ENCODE results near the gene TMEM94. TPM values are rescaled to one million over a fixed set of nuclear protein-coding genes. Genes with fewer than 3 reads are reported as not detected.

TMEM94 gene
- total and polyA plus RNA-seq, 2 of the 13 experiments (the other 11 are each of a cell fraction or from before 2014, with no cell fraction given) = 32.6 to 134 TPM

- peak; percentile 92 for TF ChIP-seq HNF1B (CRISPR knock-in tag; IDR thresholded peaks at IDR 0.05)
- TF ChIP-seq, protein P1, sequence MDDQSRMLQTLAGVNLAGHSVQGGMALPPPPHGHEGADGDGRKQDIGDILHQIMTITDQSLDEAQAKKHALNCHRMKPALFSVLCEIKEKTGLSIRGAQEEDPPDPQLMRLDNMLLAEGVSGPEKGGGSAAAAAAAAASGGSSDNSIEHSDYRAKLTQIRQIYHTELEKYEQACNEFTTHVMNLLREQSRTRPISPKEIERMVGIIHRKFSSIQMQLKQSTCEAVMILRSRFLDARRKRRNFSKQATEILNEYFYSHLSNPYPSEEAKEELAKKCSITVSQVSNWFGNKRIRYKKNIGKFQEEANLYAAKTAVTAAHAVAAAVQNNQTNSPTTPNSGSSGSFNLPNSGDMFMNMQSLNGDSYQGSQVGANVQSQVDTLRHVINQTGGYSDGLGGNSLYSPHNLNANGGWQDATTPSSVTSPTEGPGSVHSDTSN (CRISPR knock-in tag; IDR thresholded peaks at IDR 0.05; ENCODE audit: borderline replicate concordance) = no peak
- TF ChIP-seq HMG20A (CRISPR knock-in tag; IDR thresholded peaks at IDR 0.05; ENCODE audit: borderline replicate concordance) = peak; percentile 80; the same call in 1 of the 2 replicates
- peak; percentile 18; the same call in 1 of the 2 replicates for TF ChIP-seq ZNF792 (CRISPR knock-in tag; IDR thresholded peaks at IDR 0.05)
- TF ChIP-seq ZNF543 (CRISPR knock-in tag; IDR thresholded peaks at IDR 0.05) = 0 out of 2 replicates have a peak, but pooled peaks have one; percentile 90
- TF ChIP-seq EP300 (IDR thresholded peaks at IDR 0.05; ENCODE audit: low read depth in 2 of 2, low read length in 2 of 2) = peak in 1 of 2 experiments; percentile 96; a peak in 2 of 4 replicates
- peak; percentile 62; the same call in 1 of the 2 replicates for TF ChIP-seq EP300 (CRISPR knock-in tag; IDR thresholded peaks at IDR 0.05; ENCODE audit: borderline replicate concordance)
- peak; percentile 94 for TF ChIP-seq SALL2 (CRISPR knock-in tag; IDR thresholded peaks at IDR 0.05)
- peak; percentile 42 for TF ChIP-seq STAG1 (CRISPR knock-in tag; IDR thresholded peaks at IDR 0.05)
- TF ChIP-seq, protein P2, sequence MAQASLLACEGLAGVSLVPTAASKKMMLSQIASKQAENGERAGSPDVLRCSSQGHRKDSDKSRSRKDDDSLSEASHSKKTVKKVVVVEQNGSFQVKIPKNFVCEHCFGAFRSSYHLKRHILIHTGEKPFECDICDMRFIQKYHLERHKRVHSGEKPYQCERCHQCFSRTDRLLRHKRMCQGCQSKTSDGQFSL (CRISPR knock-in tag; IDR thresholded peaks at IDR 0.05) = peak; percentile 79; the same call in 1 of the 2 replicates
- peak; percentile 95 for TF ChIP-seq SALL1 (CRISPR knock-in tag; IDR thresholded peaks at IDR 0.05)
- TF ChIP-seq, protein P3, sequence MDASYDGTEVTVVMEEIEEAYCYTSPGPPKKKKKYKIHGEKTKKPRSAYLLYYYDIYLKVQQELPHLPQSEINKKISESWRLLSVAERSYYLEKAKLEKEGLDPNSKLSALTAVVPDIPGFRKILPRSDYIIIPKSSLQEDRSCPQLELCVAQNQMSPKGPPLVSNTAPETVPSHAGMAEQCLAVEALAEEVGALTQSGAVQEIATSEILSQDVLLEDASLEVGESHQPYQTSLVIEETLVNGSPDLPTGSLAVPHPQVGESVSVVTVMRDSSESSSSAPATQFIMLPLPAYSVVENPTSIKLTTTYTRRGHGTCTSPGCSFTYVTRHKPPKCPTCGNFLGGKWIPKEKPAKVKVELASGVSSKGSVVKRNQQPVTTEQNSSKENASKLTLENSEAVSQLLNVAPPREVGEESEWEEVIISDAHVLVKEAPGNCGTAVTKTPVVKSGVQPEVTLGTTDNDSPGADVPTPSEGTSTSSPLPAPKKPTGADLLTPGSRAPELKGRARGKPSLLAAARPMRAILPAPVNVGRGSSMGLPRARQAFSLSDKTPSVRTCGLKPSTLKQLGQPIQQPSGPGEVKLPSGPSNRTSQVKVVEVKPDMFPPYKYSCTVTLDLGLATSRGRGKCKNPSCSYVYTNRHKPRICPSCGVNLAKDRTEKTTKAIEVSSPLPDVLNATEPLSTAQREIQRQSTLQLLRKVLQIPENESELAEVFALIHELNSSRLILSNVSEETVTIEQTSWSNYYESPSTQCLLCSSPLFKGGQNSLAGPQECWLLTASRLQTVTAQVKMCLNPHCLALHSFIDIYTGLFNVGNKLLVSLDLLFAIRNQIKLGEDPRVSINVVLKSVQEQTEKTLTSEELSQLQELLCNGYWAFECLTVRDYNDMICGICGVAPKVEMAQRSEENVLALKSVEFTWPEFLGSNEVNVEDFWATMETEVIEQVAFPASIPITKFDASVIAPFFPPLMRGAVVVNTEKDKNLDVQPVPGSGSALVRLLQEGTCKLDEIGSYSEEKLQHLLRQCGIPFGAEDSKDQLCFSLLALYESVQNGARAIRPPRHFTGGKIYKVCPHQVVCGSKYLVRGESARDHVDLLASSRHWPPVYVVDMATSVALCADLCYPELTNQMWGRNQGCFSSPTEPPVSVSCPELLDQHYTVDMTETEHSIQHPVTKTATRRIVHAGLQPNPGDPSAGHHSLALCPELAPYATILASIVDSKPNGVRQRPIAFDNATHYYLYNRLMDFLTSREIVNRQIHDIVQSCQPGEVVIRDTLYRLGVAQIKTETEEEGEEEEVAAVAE (CRISPR knock-in tag; IDR thresholded peaks at IDR 0.05; ENCODE audit: borderline replicate concordance) = peak; percentile 74; the same call in 1 of the 2 replicates
- TF ChIP-seq POLR2A (IDR thresholded peaks at IDR 0.05; ENCODE audit: insufficient read depth in 1 of 2, low read depth in 2 of 2, low read length in 2 of 2) = 0 out of 4 replicates have a peak, but pooled peaks of 1 of the 2 experiments have one; percentile 20
Observed at GRCh38 chr17:75511610-75512575, 55.5 kb downstream of the TMEM94 start (continued).

All from HepG2 (cell line).